GM21360 (cell line): ENCODE data around the gene NPHP4.

Source experiments
- ATAC-seq: cut with Tn5 transposase; IDR thresholded peaks from one replicate; pipeline ENCODE4 v1.9.1; 2021; ENCODE audit warnings: mild to moderate bottlenecking, moderate library complexity; ENCODE audit not compliant: unreplicated experiment

Gene NPHP4

DNA sequence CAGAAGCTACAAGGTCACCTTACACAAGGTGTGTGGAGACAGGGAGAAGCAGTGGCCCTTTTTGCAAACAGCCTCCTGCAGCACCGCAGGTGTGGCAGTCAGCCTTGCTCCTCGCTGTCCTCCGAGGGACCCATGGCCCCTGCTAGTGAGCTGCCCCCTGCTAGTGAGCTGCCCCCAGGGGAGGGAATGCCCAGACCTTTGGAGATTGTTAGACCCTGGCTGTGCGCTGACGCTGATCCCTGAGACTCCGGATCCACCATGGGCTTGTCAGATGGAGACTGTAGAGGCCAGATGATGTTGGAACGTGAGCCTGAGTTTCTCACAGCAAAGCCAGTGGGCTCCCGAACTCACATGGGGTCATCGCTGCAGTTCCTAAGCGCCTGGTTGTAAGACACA is 172.2 kb downstream of the NPHP4 start:
- ATAC-seq, result no peak

GRCh38 chr1:5819391-5820025 is 172.7 kb downstream of the NPHP4 start:
- ATAC-seq, result no peak

- no peak for ATAC-seq
Observed at GRCh38 chr1:5818755-5819154, 173.5 kb downstream of the NPHP4 start.

DNA sequence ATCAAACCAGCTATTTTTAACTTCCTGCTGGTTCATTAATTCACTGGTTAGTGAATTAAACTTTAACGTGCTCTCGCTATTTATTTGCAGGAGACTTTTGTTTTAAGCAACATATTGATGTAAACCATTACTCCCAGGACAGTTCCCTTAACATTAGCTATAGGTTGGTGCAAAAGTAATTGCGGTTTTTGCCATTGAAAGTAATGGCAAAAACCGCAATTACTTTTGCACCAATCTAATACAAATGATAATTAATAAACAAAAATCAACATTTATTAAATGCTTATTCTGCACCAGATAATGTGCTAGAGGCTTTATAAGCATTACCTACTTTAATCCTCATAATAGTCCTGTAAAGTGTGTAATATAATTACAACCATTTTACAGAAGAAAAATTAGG is 176.5 kb downstream of the NPHP4 start:
- no peak for ATAC-seq

DNA sequence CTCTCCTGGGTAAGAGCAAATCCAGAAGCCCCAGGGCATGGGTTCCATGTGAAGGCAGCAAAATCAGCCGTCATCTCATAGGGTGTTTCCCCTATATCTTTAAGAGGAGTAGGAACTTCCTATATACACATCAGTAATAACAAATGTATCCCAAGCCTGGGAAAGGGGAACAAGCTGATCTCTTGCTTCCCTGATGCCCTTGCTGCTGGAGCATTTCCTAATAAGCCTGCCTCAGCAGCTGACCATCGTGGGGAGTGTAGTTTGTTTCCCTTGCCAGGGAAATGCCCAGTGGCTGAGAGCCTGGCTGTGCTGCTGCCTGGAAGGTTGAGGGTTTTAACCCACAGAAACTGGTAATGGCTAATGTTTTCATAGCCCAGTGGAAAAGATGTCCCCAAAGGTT is 177.0 kb downstream of the NPHP4 start:
- no peak for ATAC-seq

DNA sequence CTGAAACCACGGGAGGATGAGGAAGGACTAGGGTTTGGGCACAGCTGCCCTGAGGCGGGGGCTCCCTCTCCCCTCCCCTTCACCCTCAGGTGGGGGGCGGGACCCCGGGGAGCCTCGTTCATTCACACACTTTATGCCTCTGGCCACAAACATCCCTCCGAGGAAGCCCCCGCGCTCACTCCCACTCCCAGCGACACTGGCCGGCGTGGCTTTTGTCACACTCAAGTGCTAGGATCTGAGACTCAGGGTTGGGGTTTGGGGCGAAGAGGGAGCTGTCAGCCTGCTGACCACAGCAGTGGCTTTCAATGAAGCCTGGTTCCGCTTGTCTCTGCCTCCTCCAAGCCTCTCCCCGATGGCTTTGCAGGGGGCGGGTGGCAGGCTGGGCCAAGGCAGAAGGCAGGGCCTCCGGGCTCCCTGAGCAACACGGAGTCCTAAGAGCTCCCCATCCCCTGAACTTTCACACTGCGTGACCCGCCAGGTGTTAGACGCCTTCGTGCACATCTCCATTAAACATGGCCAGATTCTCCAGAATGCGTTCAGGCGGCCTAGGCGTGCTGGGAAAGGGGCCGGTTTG is 178.1 kb downstream of the NPHP4 start:
- no peak for ATAC-seq

DNA sequence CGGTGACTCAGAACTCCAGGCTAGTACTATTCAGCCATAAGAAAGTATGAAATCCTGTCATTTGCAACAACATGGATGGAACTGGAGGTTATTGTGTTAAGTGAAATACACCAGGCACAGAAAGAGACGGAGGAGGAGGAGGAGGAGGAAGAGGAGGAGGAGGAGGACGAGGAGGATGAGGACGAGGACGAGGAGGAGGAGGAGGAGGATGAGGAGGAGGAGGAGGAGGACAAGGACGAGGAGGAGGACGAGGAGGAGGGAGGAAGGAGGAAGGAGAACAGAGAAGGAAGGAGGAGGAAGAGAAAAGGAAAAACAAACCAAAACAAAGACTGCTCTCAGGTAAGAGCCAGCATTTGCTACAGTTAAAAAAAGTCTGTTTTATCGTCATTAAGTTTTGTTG is 178.7 kb downstream of the NPHP4 start:
- ATAC-seq, result no peak
